Neural crest cell (in vitro differentiated cells): ENCODE data around the gene CDYL. TPM values are rescaled to one million over a fixed set of nuclear protein-coding genes. Genes with fewer than 3 reads are reported as not detected.

Experiments used
- DNase-seq: peaks from one replicate; pipeline ENCODE4 v3.0.0; 2021; ENCODE audit warnings: low read depth, mixed read lengths, low spot score
- H3K27ac Mint-ChIP-seq: one replicate; pipeline ENCODE4 v1.8.0; 2021; ENCODE audit warnings: mild to moderate bottlenecking, mixed read lengths; ENCODE audit not compliant: unreplicated experiment
- H3K27me3 Mint-ChIP-seq: 2 replicates; pipeline ENCODE4 v1.8.0; 2021; ENCODE audit warnings: low read depth, mild to moderate bottlenecking, mixed read lengths
- H3K36me3 Mint-ChIP-seq: 2 replicates; pipeline ENCODE4 v1.8.0; 2021; ENCODE audit warnings: low read depth, mild to moderate bottlenecking, mixed read lengths
- H3K4me1 Mint-ChIP-seq: 2 replicates; pipeline ENCODE4 v1.8.0; 2021; ENCODE audit warnings: mixed read lengths
- H3K4me3 Mint-ChIP-seq: one replicate; pipeline ENCODE4 v1.8.0; 2021; ENCODE audit warnings: mild to moderate bottlenecking, mixed read lengths
- H3K9me3 Mint-ChIP-seq: 2 replicates; pipeline ENCODE4 v1.8.0; 2021; ENCODE audit warnings: mixed read lengths
- total RNA-seq: library from RNA; stranded (reverse); gene quantifications from 2 replicates; pipeline ENCODE4 v1.2.1, GENCODE V29; 2021
- TF ChIP-seq, protein P1 (sequence below): fragments of 200-600 bp; sonication (generic); conservative IDR thresholded peaks from 2 replicates; pipeline ENCODE4 v1.5.0; 2021; ENCODE audit warnings: antibody characterized with exemption, mild to moderate bottlenecking

Gene CDYL
- total RNA-seq, 1 donor from 2014 or later, result 54.2 TPM

DNA sequence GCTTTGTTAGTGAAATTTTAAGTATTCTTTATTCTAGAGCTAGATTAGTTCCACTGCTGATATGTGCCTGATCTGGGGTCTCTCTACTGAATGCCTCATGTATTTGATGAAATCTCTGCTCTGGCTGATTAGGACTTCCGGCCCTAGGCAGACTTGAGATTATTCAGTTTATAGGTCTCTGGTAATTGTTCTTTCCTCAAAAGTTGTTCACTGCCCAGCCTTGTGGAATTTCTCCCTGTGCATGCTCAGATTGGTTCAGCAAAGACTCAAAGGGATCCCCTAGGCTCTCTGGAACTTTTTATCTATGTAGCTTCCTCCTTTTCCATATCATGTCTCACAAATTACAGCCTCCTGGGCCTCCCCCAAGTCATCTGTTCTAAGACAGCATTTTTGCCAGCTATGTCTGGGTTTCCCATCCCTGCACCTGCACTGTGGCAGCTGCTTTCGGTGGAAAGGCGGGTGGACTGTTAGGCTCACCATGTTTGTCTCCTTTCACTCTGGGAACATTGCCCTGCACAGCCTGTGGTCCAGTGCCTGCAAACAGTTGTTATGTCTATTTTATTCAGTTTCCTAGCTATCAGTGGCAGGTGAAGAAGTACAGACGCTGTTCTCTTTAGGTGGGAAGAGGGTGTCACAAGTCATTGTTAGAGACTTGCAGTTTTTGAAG lies 154.0 kb downstream of the CDYL start:
- TF ChIP-seq, protein P1, sequence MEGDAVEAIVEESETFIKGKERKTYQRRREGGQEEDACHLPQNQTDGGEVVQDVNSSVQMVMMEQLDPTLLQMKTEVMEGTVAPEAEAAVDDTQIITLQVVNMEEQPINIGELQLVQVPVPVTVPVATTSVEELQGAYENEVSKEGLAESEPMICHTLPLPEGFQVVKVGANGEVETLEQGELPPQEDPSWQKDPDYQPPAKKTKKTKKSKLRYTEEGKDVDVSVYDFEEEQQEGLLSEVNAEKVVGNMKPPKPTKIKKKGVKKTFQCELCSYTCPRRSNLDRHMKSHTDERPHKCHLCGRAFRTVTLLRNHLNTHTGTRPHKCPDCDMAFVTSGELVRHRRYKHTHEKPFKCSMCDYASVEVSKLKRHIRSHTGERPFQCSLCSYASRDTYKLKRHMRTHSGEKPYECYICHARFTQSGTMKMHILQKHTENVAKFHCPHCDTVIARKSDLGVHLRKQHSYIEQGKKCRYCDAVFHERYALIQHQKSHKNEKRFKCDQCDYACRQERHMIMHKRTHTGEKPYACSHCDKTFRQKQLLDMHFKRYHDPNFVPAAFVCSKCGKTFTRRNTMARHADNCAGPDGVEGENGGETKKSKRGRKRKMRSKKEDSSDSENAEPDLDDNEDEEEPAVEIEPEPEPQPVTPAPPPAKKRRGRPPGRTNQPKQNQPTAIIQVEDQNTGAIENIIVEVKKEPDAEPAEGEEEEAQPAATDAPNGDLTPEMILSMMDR, result no peak
- Mint-ChIP-seq H3K27me3 (no peaks in the 10 kb centered on the region), H3K36me3 (peaks cover 5% of the 10 kb centered on the region), H3K27ac (peak overlapping the region; percentile 66), H3K4me3 (no peak overlapping the region), H3K4me1 (peaks cover 41% of the 10 kb centered on the region), H3K9me3 (no peaks in the 10 kb centered on the region)
- DNase-seq, result no peak

DNA sequence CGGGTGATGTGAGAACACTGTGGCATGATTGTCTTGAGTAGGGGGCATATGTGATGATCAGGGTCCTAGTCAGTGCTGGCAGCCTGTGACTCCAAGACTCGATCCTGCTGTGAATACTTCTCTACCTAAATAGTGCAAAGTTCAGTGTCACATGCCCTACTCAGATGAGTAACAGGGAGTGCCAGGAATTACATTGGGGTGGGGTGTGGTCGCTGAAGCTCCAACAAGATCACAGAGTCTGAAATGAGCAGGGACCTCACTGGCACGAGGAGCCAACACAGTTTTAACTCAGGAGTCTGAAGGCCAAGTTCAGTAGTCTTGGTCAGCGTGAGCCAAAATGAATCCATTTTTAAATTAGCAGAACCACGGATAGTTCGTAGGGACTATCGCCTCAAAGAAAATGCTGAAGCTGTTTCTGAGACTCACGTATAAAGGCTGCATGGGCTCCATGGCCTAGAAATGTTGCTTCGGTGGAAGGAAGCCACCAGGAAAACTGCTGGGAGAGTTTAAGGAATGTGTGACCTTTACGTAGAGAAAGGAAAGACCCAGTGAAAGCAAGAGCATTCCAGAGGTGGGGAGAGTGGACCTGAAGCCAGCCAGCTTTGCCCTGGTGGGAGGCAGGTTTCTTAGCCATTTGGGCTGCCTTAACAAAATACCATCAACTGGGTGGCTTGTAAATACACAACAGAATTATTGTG lies 155.5 kb downstream of the CDYL start:
- H3K27ac Mint-ChIP-seq, result no peak overlapping the region
- H3K27me3 Mint-ChIP-seq, result no peaks in the 10 kb centered on the region
- DNase-seq, result no peak
- H3K36me3 Mint-ChIP-seq, result peaks cover 5% of the 10 kb centered on the region
- TF ChIP-seq, protein P1, result no peak
- H3K4me3 Mint-ChIP-seq, result no peak overlapping the region
- H3K4me1 Mint-ChIP-seq, result peaks cover 47% of the 10 kb centered on the region
- no peaks in the 10 kb centered on the region for H3K9me3 Mint-ChIP-seq

DNA sequence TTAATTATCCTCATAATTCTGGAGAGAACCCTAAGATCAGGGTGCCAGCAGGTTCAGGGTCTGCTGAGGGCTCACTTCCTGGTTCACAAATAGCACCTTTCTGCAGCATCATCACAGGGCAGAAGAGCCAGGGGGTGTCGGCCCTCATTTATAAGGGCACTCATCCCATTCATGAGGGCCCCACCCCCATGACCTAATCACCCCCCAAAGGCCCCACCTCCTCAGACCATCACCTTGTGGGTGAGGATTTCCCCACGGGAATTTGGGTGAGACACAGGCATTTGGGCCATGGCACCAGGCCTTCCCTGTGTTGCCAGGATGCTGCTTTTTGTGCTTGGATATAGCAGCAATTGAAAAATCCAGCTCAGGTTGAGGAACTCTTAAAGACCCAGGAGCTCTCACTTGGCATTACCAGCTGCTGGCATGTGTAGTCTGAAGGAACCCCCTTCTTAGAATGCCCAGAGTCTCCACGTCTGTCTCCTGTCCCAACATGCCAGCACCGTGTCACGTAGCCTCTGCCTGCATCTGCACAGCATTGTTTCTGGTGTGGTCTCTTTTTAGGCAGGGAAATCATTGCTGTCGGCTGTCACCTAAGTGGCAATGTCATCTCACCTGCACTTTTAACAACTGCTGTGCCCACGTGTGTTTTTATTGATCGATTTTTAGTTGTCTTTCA lies 156.2 kb downstream of the CDYL start:
- no peak for DNase-seq
- Mint-ChIP-seq H3K4me3 (no peak overlapping the region), H3K27ac (no peak overlapping the region), H3K9me3 (no peaks in the 10 kb centered on the region), H3K4me1 (peaks cover 52% of the 10 kb centered on the region), H3K27me3 (no peaks in the 10 kb centered on the region), H3K36me3 (peaks cover 5% of the 10 kb centered on the region)
- TF ChIP-seq, protein P1, result no peak

DNA sequence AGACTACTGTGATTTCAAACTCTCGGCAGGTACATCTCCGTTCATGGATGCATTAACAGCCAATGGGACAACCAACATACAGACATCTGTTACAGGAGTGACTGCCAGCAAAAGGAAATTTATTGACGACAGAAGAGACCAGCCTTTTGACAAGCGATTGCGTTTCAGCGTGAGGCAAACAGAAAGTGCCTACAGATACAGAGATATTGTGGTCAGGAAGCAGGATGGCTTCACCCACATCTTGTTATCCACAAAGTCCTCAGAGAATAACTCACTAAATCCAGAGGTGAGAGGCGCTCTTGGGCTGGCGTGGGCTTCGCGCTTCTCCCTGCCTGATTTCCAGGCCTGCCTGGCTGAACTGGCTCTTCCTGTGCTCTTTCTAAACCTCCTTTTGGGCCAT lies 159.3 kb downstream of the CDYL start:
- Mint-ChIP-seq H3K36me3 (no peaks in the 10 kb centered on the region), H3K4me3 (no peak overlapping the region), H3K27ac (peak overlapping the region; percentile 79), H3K4me1 (peaks cover 46% of the 10 kb centered on the region), H3K27me3 (no peaks in the 10 kb centered on the region), H3K9me3 (no peaks in the 10 kb centered on the region)
- TF ChIP-seq, protein P1, result no peak
- DNase-seq, result no peak

DNA sequence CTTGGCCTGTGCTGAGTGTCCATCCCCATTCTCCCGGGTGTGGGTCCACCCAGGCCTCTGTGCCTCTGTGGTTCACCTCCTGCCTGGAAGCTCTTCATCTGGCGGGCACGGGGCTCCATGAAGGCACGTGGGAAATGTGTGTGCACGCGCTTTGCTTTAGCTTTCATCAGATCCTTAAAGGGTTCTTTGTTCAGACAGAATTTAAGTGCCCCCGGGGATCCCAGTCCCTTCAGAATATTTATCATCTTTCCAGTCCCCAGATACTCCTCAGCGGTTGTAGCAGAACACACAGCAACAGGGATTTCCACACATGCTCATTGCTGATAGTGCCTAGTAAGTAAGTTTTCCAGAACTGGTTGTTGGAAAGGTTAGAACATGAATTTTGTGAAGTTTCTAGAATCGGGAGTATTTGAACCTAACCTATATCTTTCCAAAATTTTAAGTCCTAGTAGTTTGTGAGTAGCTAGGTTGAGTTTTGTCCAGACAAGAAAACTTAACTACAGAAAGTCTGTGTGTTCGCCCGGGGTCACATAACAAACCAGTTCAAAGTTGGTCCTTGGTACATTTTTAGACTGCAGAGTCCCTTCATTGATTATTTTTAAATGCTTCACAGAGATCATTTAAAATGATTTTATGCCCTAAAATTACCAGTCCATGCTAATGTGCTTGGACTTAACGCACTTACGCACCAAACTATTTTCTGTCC lies 159.9 kb downstream of the CDYL start:
- H3K4me1 Mint-ChIP-seq, result peaks cover 49% of the 10 kb centered on the region
- no peaks in the 10 kb centered on the region for H3K27me3 Mint-ChIP-seq
- TF ChIP-seq, protein P1, result no peak
- no peaks in the 10 kb centered on the region for H3K9me3 Mint-ChIP-seq
- DNase-seq, result peak; percentile 9
- H3K27ac Mint-ChIP-seq, result peak overlapping the region; percentile 79
- H3K4me3 Mint-ChIP-seq, result peak overlapping the region; percentile 29
- H3K36me3 Mint-ChIP-seq, result no peaks in the 10 kb centered on the region
